AG04449 (cell line): Measurements from ENCODE around the gene IQSEC1.

Experiments used
- CTCF ChIA-PET: fragments of 350-600 bp; formaldehyde crosslinking; extraction: SDS; loops from one replicate; lab custom pipeline; 2021; ENCODE audit warnings: antibody characterized with exemption; lab: Yijun Ruan, JAX
- POLR2A ChIA-PET: fragments of 400-600, 350-600 bp; formaldehyde crosslinking; extraction: SDS; loops from one replicate; lab custom pipeline; 2020; ENCODE audit warnings: antibody characterized with exemption, inconsistent platforms; lab: Yijun Ruan, JAX
- DNase-seq: peaks from one replicate; pipeline ENCODE4 v3.0.0-alpha.2; 2010; ENCODE audit warnings: low read depth, low spot score
- H3K4me3 ChIP-seq: 2 replicates; pipeline ENCODE4 v1.5.1; 2011; ENCODE audit warnings: low read depth, mild to moderate bottlenecking, control low read depth, low read length
- CTCF ChIP-seq: IDR thresholded peaks from one replicate; pipeline ENCODE4 v1.5.1; 2011; ENCODE audit warnings: mild to moderate bottlenecking, moderate library complexity, low read length, control low read depth, inconsistent platforms; ENCODE audit not compliant: insufficient read depth; ENCODE audit errors: missing control alignments

IQSEC1 gene

GRCh38 chr3:12922306-12922705 lies 150.9 kb downstream of the IQSEC1 start:
- no peak for DNase-seq
- POLR2A ChIA-PET = no interaction called here
- no peak for TF ChIP-seq CTCF
- CTCF ChIA-PET = no interaction called here
- no peak overlapping the region for H3K4me3 ChIP-seq

- TF ChIP-seq CTCF = no peak
- H3K4me3 ChIP-seq = no peak overlapping the region
- DNase-seq = no peak
- CTCF ChIA-PET = no interaction called here
- POLR2A ChIA-PET = no interaction called here
These were observed 151.5 kb downstream of the IQSEC1 start for GRCh38 chr3:12921736-12922135.

GRCh38 chr3:12920967-12921366 lies 152.3 kb downstream of the IQSEC1 start:
- no peak for TF ChIP-seq CTCF
- POLR2A ChIA-PET = no interaction called here
- no peak overlapping the region for H3K4me3 ChIP-seq
- no peak for DNase-seq
- CTCF ChIA-PET = interaction anchor here (1.0 to 1.3 kb wide), 2 partner anchors 9 to 63 kb away, joined by 3 read pairs; no protein-coding TSS in a partner anchor

GRCh38 chr3:12919205-12919604 lies 154.0 kb downstream of the IQSEC1 start:
- ChIA-PET POLR2A (interaction anchor here (1.1 kb wide), 1 partner anchor 48 kb away, joined by 3 read pairs; no protein-coding TSS in a partner anchor), CTCF (interaction anchor here (1.2 kb wide), 1 partner anchor 77 kb away, joined by 5 read pairs; no protein-coding TSS in a partner anchor)
- TF ChIP-seq CTCF = no peak
- DNase-seq = no peak
- H3K4me3 ChIP-seq = no peak overlapping the region

- H3K4me3 ChIP-seq = no peak overlapping the region
- DNase-seq = no peak
- TF ChIP-seq CTCF = no peak
- ChIA-PET POLR2A (no interaction called here), CTCF (interaction anchor here (1.2 kb wide), 1 partner anchor 78 kb away, joined by 5 read pairs; no protein-coding TSS in a partner anchor)
These were observed 155.0 kb downstream of the IQSEC1 start for GRCh38 chr3:12918231-12918630.

- CTCF ChIA-PET = interaction anchor here (1.1 to 1.5 kb wide), 2 partner anchors 68 to 70 kb away, joined by 3 read pairs; no protein-coding TSS in a partner anchor
- POLR2A ChIA-PET = no interaction called here
- no peak for TF ChIP-seq CTCF
- DNase-seq = no peak
- no peak overlapping the region for H3K4me3 ChIP-seq
These were observed 157.1 kb downstream of the IQSEC1 start for GRCh38 chr3:12916159-12916558.
